Glutamatergic neuron (in vitro differentiated cells): ENCODE measurements around the gene TDRD6. TPM values are rescaled to one million over a fixed set of nuclear protein-coding genes. Genes with fewer than 3 reads are reported as not detected.
"Not testable (repeated sequence)": the region's sequence is repeated elsewhere in the genome, so short reads cannot be mapped to it uniquely, and the experiment has no call there.

Experiments
- DNase-seq: peaks from one replicate; pipeline ENCODE4 v3.0.0; 2022
- H3K27ac Mint-ChIP-seq: one replicate; pipeline ENCODE4 v1.8.0; 2020; ENCODE audit warnings: mild to moderate bottlenecking, mixed read lengths, inconsistent platforms; ENCODE audit not compliant: unreplicated experiment
- H3K27me3 Mint-ChIP-seq: one replicate; pipeline ENCODE4 v1.8.0; 2020; ENCODE audit warnings: mild to moderate bottlenecking, moderate library complexity, mixed read lengths, inconsistent platforms; ENCODE audit not compliant: unreplicated experiment
- H3K36me3 Mint-ChIP-seq: one replicate; pipeline ENCODE4 v1.8.0; 2020; ENCODE audit warnings: mild to moderate bottlenecking, mixed read lengths, inconsistent platforms; ENCODE audit not compliant: unreplicated experiment
- H3K4me1 Mint-ChIP-seq: one replicate; pipeline ENCODE4 v1.8.0; 2020; ENCODE audit warnings: mild to moderate bottlenecking, low read depth, mixed read lengths, inconsistent platforms; ENCODE audit not compliant: unreplicated experiment
- H3K4me3 Mint-ChIP-seq: one replicate; pipeline ENCODE4 v1.8.0; 2020; ENCODE audit warnings: mild to moderate bottlenecking, mixed read lengths, inconsistent platforms; ENCODE audit not compliant: unreplicated experiment
- H3K9me3 Mint-ChIP-seq: one replicate; pipeline ENCODE4 v1.8.0; 2020; ENCODE audit warnings: mild to moderate bottlenecking, moderate library complexity, mixed read lengths, inconsistent platforms; ENCODE audit not compliant: unreplicated experiment
- total RNA-seq: library from RNA; stranded (reverse); fragmentation: NEBNext Ultra II Directional; extraction: Animal tissue kit (Norgen Biotek cat#: 25700); gene quantifications from one replicate; pipeline ENCODE4 v1.2.1, GENCODE V29; 2021; ENCODE audit not compliant: unreplicated experiment
- TF ChIP-seq, protein P1 (sequence below): fragments of 200-600 bp; sonication (generic); IDR thresholded peaks from one replicate; pipeline ENCODE4 v1.5.0; 2021; ENCODE audit not compliant: partially characterized antibody, unreplicated experiment

Gene TDRD6
- total RNA-seq, 1 donor from 2014 or later, result 0.64 TPM

DNA sequence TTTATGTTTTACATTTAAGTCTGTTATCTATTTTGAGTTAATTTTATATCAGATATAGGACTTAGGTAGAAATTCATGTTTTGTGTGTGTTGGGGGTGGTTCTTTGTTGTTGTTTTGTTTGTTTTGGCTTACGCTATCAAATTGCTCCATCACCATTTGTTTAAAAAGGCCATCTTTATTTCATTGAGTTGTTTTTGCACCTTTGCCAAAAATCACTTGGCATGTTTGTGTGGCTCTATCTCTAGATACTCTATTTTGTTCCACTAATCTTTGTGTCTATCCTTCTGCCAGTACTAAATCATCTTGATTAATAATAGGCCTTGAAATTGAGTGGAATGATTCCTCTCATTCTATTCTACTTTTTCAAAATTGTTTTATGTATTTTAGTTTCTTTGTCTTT is 42.4 kb upstream of the TDRD6 start:
- Mint-ChIP-seq H3K9me3 (no peaks in the 10 kb centered on the region), H3K4me3 (no peak overlapping the region), H3K4me1 (no peaks in the 10 kb centered on the region), H3K27me3 (no peaks in the 10 kb centered on the region), H3K27ac (no peak overlapping the region), H3K36me3 (no peaks in the 10 kb centered on the region)
- no peak for DNase-seq
- TF ChIP-seq, protein P1, sequence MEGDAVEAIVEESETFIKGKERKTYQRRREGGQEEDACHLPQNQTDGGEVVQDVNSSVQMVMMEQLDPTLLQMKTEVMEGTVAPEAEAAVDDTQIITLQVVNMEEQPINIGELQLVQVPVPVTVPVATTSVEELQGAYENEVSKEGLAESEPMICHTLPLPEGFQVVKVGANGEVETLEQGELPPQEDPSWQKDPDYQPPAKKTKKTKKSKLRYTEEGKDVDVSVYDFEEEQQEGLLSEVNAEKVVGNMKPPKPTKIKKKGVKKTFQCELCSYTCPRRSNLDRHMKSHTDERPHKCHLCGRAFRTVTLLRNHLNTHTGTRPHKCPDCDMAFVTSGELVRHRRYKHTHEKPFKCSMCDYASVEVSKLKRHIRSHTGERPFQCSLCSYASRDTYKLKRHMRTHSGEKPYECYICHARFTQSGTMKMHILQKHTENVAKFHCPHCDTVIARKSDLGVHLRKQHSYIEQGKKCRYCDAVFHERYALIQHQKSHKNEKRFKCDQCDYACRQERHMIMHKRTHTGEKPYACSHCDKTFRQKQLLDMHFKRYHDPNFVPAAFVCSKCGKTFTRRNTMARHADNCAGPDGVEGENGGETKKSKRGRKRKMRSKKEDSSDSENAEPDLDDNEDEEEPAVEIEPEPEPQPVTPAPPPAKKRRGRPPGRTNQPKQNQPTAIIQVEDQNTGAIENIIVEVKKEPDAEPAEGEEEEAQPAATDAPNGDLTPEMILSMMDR, result no peak

DNA sequence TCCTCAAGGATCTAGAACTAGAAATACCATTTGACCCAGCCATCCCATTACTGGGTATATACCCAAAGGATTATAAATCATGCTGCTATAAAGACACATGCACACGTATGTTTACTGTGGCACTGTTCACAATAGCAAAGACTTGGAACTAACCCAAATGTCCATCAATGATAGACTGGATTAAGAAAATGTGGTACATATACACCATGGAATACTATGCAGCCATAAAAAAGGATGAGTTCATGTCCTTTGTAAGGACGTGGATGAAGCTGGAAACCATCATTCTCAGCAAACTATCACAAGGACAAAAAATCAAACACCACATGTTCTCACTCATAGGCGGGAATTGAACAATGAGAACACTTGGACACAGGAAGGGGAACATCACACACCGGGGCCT is 39.6 kb upstream of the TDRD6 start:
- H3K27me3 Mint-ChIP-seq, DNase-seq, H3K9me3 Mint-ChIP-seq, H3K27ac Mint-ChIP-seq, H3K36me3 Mint-ChIP-seq, H3K4me1 Mint-ChIP-seq, H3K4me3 Mint-ChIP-seq: not testable (repeated sequence)

DNA sequence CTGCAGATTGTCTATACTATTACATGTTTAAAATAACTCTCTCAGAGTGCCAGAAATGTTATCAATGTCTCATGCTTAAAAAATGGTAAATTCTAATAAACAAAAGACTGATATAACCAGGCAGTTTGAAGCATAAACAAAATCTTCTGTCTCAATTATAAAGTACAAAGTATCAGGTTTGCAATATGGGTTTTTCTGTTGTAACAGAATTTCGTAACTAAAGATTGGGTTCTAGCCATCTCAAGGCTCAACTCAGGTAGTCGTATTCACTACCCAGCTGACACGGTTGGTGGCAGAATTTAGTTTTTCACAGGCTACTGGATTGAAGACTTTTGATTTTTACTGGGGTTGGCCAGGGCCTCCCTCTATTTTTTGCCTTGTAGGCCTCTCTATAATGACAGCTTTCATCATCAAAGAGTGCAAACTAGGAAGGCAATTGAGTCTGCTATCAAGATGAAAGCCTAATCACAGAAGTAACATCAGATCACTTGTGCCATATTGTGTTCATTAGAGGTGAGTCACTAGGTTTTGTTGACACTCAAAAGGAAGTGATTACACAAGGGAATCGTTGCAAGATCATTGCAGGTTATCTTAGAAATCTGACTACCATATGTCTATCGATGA is 38.7 kb upstream of the TDRD6 start:
- H3K36me3 Mint-ChIP-seq, result no peaks in the 10 kb centered on the region
- TF ChIP-seq, protein P1, result no peak
- no peaks in the 10 kb centered on the region for H3K9me3 Mint-ChIP-seq
- peaks cover 4% of the 10 kb centered on the region for H3K4me1 Mint-ChIP-seq
- no peak overlapping the region for H3K4me3 Mint-ChIP-seq
- H3K27ac Mint-ChIP-seq, result no peak overlapping the region
- no peak for DNase-seq
- peaks cover 4% of the 10 kb centered on the region for H3K27me3 Mint-ChIP-seq

DNA sequence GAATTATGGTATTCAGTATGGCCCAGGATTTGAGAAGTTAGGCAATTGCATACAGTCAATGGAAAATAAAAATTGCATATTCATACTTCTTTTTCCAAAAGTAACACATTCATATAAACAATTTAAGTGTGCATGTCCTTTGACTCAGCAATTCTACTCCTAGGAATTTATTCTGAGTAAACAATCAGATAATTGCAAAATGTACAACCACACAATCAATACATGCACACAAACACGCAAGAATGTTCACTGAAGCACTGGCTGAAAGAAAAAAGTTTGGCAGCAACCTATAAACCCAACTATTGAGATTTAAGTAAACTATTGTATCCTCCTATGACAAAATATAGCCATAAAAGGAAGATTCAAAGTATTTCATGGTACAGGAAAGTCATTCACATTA is 36.7 kb upstream of the TDRD6 start:
- Mint-ChIP-seq H3K4me1 (peaks cover 4% of the 10 kb centered on the region), H3K27ac (no peak overlapping the region), H3K27me3 (peaks cover 7% of the 10 kb centered on the region), H3K9me3 (no peaks in the 10 kb centered on the region), H3K36me3 (no peaks in the 10 kb centered on the region), H3K4me3 (no peak overlapping the region)
- DNase-seq, result no peak
- TF ChIP-seq, protein P1, result no peak

DNA sequence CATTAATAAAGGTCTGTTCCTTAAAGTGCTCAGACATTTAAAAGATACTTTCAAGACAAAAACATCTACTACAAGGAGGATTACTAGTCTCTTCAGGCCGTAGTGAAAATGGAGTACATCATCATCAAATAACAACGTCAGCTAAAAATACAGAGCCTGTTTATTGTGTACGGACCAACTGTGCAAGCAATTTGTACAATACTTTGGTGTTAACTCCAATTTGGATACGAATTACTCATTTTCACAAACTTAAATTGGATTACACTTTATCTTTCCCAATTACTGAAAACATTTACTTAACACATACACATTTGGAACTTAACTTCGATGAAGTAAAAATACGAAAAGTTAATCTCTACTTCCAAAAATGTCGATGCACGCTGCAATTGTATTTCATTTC is 35.9 kb upstream of the TDRD6 start:
- TF ChIP-seq, protein P1, result no peak
- H3K4me3 Mint-ChIP-seq, result peak overlapping the region; percentile 96
- H3K9me3 Mint-ChIP-seq, result no peaks in the 10 kb centered on the region
- H3K4me1 Mint-ChIP-seq, result peaks cover 4% of the 10 kb centered on the region
- no peak overlapping the region for H3K27ac Mint-ChIP-seq
- H3K36me3 Mint-ChIP-seq, result no peaks in the 10 kb centered on the region
- no peak for DNase-seq
- peaks cover 7% of the 10 kb centered on the region for H3K27me3 Mint-ChIP-seq
